ENCODE data around the gene PRR19.
A peak's percentile ranks its signal among the peaks of the same experiment; 100 is the strongest.

Gene PRR19

DNA sequence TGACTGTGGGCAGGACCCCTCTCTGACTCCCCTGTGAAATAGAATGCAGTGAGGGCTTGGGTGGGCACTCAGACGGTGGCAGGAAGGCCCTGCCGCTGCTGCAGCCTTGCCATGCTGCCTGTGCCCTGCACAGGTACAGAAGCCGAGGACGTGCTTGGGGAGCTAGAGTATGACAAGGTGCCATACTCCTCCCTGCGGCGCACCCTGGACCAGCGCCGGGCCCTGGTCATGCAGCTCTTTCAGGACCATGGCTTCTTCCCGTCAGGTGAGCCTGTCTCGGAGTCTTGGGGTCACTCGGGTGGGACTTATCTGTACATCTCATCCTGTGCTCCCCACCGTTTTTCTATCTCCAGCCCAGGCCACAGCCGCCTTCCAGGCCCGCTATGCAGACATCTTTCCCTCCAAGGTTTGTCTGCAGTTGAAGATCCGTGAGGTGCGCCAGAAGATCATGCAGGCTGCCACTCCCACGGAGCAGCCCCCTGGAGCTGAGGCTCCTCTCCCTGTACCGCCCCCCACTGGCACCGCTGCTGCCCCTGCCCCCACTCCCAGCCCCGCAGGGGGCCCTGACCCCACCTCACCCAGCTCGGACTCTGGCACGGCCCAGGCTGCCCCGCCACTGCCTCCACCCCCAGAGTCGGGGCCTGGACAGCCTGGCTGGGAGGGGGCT, 7.3 kb upstream of the PRR19 start:
- no peak for DNase-seq (ENCODE audit: low read depth in 2 of 2, low spot score in 1 of 2)

- DNase-seq (ENCODE audit: low read depth in 2 of 2, low spot score in 1 of 2) = no peak
Observed at GRCh38 chr19:42295342-42295741, 6.6 kb upstream of the PRR19 start.

DNA sequence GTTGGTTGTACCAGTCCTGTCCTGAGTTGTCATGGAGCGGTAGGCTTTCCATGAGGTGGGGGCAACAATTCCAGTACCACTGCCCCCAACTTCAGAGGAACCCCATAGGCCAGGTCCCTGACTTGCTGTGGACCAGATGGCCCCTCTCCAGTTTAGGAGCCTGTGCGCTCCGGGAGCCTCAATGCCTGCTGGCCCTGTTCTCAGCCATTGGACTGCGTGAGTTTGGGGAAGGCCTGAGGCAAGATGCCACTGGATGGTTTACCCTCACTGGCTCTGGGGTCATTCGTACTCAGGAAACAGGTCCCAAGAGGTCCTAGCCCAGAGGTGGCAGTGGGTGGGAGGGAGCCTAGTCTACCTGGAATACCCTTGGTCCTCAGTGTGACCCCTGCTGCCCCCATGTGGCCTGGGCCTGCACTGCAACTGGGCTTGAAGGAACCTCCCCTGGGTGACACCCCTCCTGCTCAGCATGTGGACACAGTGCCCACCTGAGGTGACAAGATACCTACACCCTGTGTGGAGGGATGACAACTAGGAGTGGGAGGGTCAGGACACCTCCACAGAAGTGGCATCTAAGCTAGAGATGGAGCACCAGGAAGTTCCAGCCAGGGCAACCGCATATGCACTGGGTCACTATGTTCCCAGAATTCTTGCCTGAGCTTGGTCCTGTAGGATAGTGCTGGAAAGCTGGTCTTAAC, 6.0 kb upstream of the PRR19 start:
- DNase-seq (ENCODE audit: low read depth in 2 of 2, low spot score in 1 of 2) = peak; percentile 84

GRCh38 chr19:42297039-42297438, 4.9 kb upstream of the PRR19 start:
- DNase-seq (ENCODE audit: low read depth in 2 of 2, low spot score in 1 of 2) = no peak

DNA sequence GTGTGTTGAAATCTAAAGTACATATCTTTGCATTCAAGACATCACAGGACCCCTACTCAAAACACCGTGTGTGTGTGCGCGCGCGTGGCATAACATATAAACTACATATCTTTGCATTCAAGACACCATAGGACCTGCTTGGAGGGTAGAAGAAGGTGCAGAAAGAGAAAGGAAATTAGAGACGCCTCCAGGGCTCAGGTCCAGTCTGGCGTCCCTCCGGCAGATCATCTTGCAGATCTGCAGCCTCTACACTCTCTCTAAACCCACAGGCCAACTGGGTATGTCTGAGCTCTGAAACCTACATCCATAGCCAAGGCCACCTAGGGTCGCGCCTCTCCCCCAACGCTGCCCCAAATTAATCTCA, 1.2 kb downstream of the PRR19 start:
- no peak for DNase-seq (ENCODE audit: low read depth in 2 of 2, low spot score in 1 of 2)

GRCh38 chr19:42303876-42304275, 1.9 kb downstream of the PRR19 start:
- no peak for DNase-seq (ENCODE audit: low read depth in 2 of 2, low spot score in 1 of 2)

DNA sequence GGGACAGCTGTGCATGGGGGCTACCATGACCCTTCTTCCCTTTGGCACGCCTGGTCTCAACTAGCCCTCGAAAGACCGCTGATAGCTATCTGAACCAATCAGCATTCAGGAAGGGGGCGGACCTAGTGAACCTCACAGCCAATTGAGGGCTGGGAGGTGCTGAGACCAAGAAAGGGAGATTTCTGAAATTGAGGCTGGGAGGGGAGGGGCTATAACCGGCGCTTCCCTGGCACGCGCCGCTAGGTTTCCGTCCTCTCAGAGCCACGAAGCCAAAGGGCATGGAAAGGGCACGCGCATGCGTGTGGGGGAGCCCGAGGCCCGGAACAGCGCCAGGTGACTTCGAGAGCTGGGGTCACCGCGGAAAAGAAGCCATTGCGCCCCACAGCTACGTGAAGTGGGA, 4.7 kb downstream of the PRR19 start:
- DNase-seq (ENCODE audit: low read depth in 2 of 2, low spot score in 1 of 2) = no peak

DNA sequence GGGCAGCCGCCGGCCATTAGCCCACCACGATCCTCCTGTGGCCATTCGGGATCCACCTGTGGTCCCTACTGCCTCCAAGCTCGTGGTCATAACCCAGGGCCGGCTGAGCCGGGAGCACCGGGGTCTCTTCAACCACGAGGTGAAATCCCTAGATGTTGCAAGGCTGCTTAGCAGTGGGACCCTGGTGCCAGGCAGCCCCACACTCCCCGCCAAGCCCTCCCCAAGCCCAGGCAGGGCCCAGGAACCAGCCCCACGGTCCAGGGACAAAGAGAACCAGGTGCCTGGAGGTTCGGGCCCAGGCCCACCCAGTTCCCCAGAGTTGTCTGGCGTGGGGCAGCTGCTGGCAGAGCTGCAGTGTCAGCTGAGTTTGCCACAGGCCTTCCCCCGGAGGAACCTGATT, 7.8 kb downstream of the PRR19 start:
- no peak for DNase-seq (ENCODE audit: low read depth in 2 of 2, low spot score in 1 of 2)

GRCh38 chr19:42311657-42312056, 9.7 kb downstream of the PRR19 start:
- DNase-seq (ENCODE audit: low read depth in 2 of 2, low spot score in 1 of 2) = no peak

DNA sequence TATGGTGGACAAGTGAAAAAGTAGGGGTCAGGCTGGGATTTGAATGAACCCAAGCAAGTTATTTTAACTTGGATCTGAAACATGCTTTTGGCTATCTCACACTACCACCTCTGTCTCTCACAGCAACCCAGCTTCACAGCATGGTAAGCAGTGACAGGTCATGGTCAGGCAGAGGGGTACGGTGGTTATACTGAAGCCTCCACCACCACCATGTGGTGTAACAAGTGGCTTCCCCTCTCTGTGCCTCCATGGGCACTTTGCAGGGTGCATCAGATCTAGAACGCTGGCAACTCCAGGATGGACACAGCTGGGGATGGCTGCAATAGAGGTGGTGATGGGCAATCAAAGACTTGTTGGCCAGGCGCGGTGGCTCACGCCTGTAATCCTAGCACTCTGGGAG, 10.4 kb downstream of the PRR19 start:
- no peak for DNase-seq (ENCODE audit: low read depth in 2 of 2, low spot score in 1 of 2)

DNA sequence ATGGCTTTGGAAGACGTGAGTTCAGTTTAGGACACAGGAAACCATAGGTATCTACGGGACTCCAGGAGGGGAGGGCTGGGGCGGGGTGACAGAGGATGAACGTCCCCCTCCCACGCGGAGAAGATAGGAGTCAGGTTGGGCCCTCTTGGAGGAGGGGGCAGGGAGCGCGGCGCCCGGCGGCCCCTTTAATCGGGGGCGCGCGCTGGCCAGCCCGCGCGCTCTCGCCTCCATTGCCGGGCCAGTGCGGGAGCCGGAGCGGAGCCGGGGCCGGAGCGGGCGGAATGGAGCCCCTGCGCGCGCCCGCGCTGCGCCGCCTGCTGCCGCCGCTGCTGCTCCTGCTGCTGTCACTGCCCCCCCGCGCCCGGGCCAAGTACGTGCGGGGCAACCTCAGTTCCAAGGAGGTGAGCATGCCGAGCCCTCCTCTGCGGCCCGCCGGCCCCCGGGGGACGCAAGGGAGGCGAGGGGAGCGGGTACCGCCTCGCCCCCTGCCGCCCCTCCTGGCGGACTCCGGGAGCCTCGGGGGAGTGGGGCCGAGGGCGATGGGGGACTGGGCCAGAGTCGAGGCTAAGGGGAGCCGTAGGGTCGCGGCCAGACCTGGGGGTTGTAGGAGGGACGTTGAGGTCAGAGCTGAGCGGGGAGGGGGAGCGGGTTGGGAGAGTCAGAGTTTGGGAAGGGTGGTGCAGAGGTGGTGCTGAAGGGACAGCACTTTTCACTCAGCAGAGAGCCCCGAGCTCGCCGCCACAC, 11.3 kb downstream of the PRR19 start, which contains the start of gene TMEM145:
Gene TMEM145 (plus strand): TSS at position 214 of the 744 bp plus-strand sequence. CDS start 68 bp downstream, at position 282.
- no peak for DNase-seq (ENCODE audit: low read depth in 2 of 2, low spot score in 1 of 2)

GRCh38 chr19:42313840-42314755, 12.2 kb downstream of the PRR19 start:
- no peak for DNase-seq (ENCODE audit: low read depth in 2 of 2, low spot score in 1 of 2)

DNA sequence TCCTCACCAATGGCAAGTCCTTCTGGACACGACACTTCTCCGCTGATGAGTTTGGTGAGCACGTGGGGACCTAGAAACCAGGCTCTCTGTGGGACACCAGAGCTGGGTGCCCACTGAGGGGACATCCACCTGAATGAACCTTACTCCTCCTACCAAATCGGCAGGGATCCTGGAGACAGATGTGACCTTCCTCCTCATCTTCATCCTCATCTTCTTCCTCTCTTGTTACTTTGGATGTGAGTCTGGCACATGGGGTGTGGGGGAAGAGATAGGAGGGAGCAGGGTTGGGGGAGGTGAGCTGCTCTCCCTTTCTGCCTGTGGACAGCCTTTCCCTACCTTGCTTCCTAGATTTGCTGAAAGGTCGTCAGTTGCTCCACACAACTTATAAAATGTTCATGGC, 13.1 kb downstream of the PRR19 start:
- no peak for DNase-seq (ENCODE audit: low read depth in 2 of 2, low spot score in 1 of 2)

DNA sequence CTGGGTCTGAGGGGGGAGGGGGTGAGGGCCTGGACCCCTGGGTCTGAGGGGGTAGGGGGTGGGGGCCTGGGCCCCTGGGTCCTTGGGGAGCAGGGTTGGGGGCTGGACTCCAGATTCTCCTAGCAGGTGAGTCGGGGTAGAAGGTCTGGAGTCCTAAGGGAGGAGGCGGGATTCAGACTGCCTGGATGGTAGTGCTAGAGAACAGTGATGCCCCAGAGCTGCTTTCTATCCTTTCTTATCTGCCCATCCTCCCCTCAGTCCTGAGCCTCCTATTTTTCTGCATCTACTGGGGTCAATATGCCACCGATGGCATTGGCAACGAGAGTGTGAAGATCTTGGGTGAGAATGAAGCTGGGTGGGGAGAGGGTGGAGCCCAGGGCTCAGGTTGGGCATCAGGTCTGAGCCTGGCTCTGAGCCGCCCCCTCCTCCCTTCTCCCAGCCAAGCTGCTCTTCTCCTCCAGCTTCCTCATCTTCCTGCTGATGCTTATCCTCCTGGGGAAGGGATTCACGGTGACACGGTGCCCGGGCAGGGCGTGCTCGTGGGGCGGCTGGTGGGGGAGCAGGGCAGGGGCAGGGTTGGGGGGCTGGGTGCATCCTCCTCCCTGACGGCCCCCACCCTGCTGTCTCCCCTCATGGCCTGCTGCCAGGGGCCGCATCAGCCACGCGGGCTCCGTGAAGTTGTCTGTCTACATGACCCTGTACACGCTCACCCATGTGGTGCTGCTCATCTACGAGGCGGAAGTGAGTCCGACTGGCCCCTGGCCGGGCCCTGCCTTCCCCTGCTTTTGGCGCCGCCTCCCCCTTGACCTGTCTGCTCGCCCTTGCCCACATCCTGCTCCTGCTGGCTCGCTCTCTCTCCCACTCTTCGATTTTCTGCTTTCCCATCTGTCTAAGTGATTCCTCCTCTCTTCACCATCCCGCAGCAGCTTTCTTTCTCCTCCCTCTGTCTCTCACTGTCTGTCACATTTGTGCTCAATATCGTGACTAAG, 14.6 kb downstream of the PRR19 start:
- DNase-seq (ENCODE audit: low read depth in 2 of 2, low spot score in 1 of 2) = no peak

- no peak for DNase-seq (ENCODE audit: low read depth in 2 of 2, low spot score in 1 of 2)
Observed at GRCh38 chr19:42317535-42317934, 15.6 kb downstream of the PRR19 start.

DNA sequence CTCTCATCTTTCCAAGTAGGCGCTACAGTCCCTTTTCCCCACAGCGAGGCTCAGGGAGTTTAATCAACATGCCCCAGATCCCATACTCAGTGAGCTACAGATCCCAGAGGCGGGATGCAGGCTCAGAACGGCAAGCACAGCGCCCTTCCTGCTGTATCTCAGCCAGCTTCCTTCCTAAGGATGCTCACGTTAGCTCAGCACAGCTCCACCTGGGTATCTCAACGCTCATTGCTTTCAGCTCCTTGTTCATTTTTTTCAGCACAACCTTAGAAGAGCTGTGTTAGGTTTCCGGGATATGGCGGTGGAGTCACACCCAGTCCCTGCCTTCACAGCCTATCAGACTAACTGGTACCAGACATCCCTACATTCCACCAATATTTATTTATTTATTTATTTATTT, 20.4 kb downstream of the PRR19 start:
- no peak for DNase-seq (ENCODE audit: low read depth in 2 of 2, low spot score in 1 of 2)

- no peak for DNase-seq (ENCODE audit: low read depth in 2 of 2, low spot score in 1 of 2)
Observed at GRCh38 chr19:42323473-42323851, 21.5 kb downstream of the PRR19 start.

- no peak for DNase-seq (ENCODE audit: low read depth in 2 of 2, low spot score in 1 of 2)
Observed at GRCh38 chr19:42323852-42324654, 22.1 kb downstream of the PRR19 start.

- no peak for DNase-seq (ENCODE audit: low read depth in 2 of 2, low spot score in 1 of 2)
Observed at GRCh38 chr19:42324655-42325307, 22.8 kb downstream of the PRR19 start.

Measured in stimulated activated CD8-positive, alpha-beta memory T cell treated with anti-CD3 and anti-CD28 coated beads, Interleukin-4, amount 100 ng/mL, for 1 hour (primary cell).